ENCODE data around the gene C9orf72.

Gene C9orf72

GRCh38 chr9:27561685-27562084, 11.6 kb downstream of the C9orf72 start:
- no peaks in the 10 kb centered on the region for H3K9me3 ChIP-seq (ENCODE audit: insufficient read depth, low read length)
- no peaks in the 10 kb centered on the region for H3K9me2 ChIP-seq (replicated peaks; ENCODE audit: insufficient read depth, low read length)
- no peaks in the 10 kb centered on the region for H4K20me1 ChIP-seq (ENCODE audit: low read depth, low read length)
- no peak overlapping the region for H3K4me3 ChIP-seq (ENCODE audit: insufficient read depth, low read length, poor library complexity, severe bottlenecking)
- no peak overlapping the region for H3K9ac ChIP-seq (ENCODE audit: low read length)
- TF ChIP-seq EZH2phosphoT487 (conservative IDR thresholded peaks at IDR 0.05; ENCODE audit: low read length) (no peak), CTCF (IDR thresholded peaks at IDR 0.05; ENCODE audit: insufficient read depth, low read length, poor library complexity, severe bottlenecking) (no peak)
- H3K36me3 ChIP-seq (ENCODE audit: low read length) = peaks cover 27% of the 10 kb centered on the region; the same call in 1 of the 2 replicates
- no peak overlapping the region for H3K27ac ChIP-seq (ENCODE audit: low read depth, low read length)
- no peak overlapping the region for H2AFZ ChIP-seq (ENCODE audit: low read depth, low read length, severe bottlenecking)
- no peak overlapping the region for H3K4me2 ChIP-seq (ENCODE audit: low read depth, low read length, poor library complexity, severe bottlenecking)
- no peaks in the 10 kb centered on the region for H3K27me3 ChIP-seq (ENCODE audit: low read length)
- no peaks in the 10 kb centered on the region for H3K79me2 ChIP-seq (ENCODE audit: insufficient read depth, low read length)
- H3F3A ChIP-seq (ENCODE audit: insufficient read depth) = no peaks in the 10 kb centered on the region

- Histone ChIP-seq H3K27ac (ENCODE audit: low read depth, low read length) (no peak overlapping the region), H3F3A (ENCODE audit: insufficient read depth) (no peaks in the 10 kb centered on the region), H3K9me2 (replicated peaks; ENCODE audit: insufficient read depth, low read length) (no peaks in the 10 kb centered on the region), H3K4me3 (ENCODE audit: insufficient read depth, low read length, poor library complexity, severe bottlenecking) (no peak overlapping the region), H4K20me1 (ENCODE audit: low read depth, low read length) (no peaks in the 10 kb centered on the region), H2AFZ (ENCODE audit: low read depth, low read length, severe bottlenecking) (no peak overlapping the region), H3K4me2 (ENCODE audit: low read depth, low read length, poor library complexity, severe bottlenecking) (no peak overlapping the region), H3K27me3 (ENCODE audit: low read length) (no peaks in the 10 kb centered on the region), H3K9ac (ENCODE audit: low read length) (no peak overlapping the region), H3K36me3 (ENCODE audit: low read length) (peaks cover 20% of the 10 kb centered on the region; the same call in 1 of the 2 replicates), H3K9me3 (ENCODE audit: insufficient read depth, low read length) (no peaks in the 10 kb centered on the region), H3K79me2 (ENCODE audit: insufficient read depth, low read length) (no peaks in the 10 kb centered on the region)
- TF ChIP-seq EZH2phosphoT487 (conservative IDR thresholded peaks at IDR 0.05; ENCODE audit: low read length) (no peak), CTCF (IDR thresholded peaks at IDR 0.05; ENCODE audit: insufficient read depth, low read length, poor library complexity, severe bottlenecking) (no peak)
Measured at GRCh38 chr9:27560457-27560856, 12.8 kb downstream of the C9orf72 start.

- H4K20me1 ChIP-seq (ENCODE audit: low read depth, low read length) = no peaks in the 10 kb centered on the region
- peaks cover 15% of the 10 kb centered on the region; the same call in 1 of the 2 replicates for H3K36me3 ChIP-seq (ENCODE audit: low read length)
Measured at GRCh38 chr9:27558307-27558706, 15.0 kb downstream of the C9orf72 start.

GRCh38 chr9:27556470-27556869, 16.8 kb downstream of the C9orf72 start:
- Histone ChIP-seq H3K79me2 (ENCODE audit: insufficient read depth, low read length) (no peaks in the 10 kb centered on the region), H3K27ac (ENCODE audit: low read depth, low read length) (no peak overlapping the region), H3F3A (ENCODE audit: insufficient read depth) (no peaks in the 10 kb centered on the region), H3K9me3 (ENCODE audit: insufficient read depth, low read length) (no peaks in the 10 kb centered on the region), H3K27me3 (ENCODE audit: low read length) (no peaks in the 10 kb centered on the region), H3K9ac (ENCODE audit: low read length) (no peak overlapping the region), H3K4me2 (ENCODE audit: low read depth, low read length, poor library complexity, severe bottlenecking) (no peak overlapping the region), H3K9me2 (replicated peaks; ENCODE audit: insufficient read depth, low read length) (no peaks in the 10 kb centered on the region), H3K36me3 (ENCODE audit: low read length) (peaks cover 15% of the 10 kb centered on the region; the same call in 1 of the 2 replicates), H2AFZ (ENCODE audit: low read depth, low read length, severe bottlenecking) (no peak overlapping the region), H3K4me3 (ENCODE audit: insufficient read depth, low read length, poor library complexity, severe bottlenecking) (no peak overlapping the region), H4K20me1 (ENCODE audit: low read depth, low read length) (no peaks in the 10 kb centered on the region)
- TF ChIP-seq CTCF (IDR thresholded peaks at IDR 0.05; ENCODE audit: insufficient read depth, low read length, poor library complexity, severe bottlenecking) (no peak), EZH2phosphoT487 (conservative IDR thresholded peaks at IDR 0.05; ENCODE audit: low read length) (no peak)

More at GRCh38 chr9:27558307-27558706, 15.0 kb downstream of the C9orf72 start:
- no peak overlapping the region for H3K9ac ChIP-seq (ENCODE audit: low read length)
- H3K9me2 ChIP-seq (replicated peaks; ENCODE audit: insufficient read depth, low read length) = no peaks in the 10 kb centered on the region
- no peak overlapping the region for H3K4me3 ChIP-seq (ENCODE audit: insufficient read depth, low read length, poor library complexity, severe bottlenecking)
- H3K27ac ChIP-seq (ENCODE audit: low read depth, low read length) = no peak overlapping the region
- H3F3A ChIP-seq (ENCODE audit: insufficient read depth) = no peaks in the 10 kb centered on the region
- H3K27me3 ChIP-seq (ENCODE audit: low read length) = no peaks in the 10 kb centered on the region
- no peaks in the 10 kb centered on the region for H3K79me2 ChIP-seq (ENCODE audit: insufficient read depth, low read length)
- no peaks in the 10 kb centered on the region for H3K9me3 ChIP-seq (ENCODE audit: insufficient read depth, low read length)
- H2AFZ ChIP-seq (ENCODE audit: low read depth, low read length, severe bottlenecking) = no peak overlapping the region
- no peak for TF ChIP-seq EZH2phosphoT487 (conservative IDR thresholded peaks at IDR 0.05; ENCODE audit: low read length)
- H3K4me2 ChIP-seq (ENCODE audit: low read depth, low read length, poor library complexity, severe bottlenecking) = no peak overlapping the region
